Measurements from ENCODE around the gene ANGPTL8. TPM values are rescaled to one million over a fixed set of nuclear protein-coding genes. Genes with fewer than 3 reads are reported as not detected.

Gene ANGPTL8
- total RNA-seq, 1 donor, result not detected

DNA sequence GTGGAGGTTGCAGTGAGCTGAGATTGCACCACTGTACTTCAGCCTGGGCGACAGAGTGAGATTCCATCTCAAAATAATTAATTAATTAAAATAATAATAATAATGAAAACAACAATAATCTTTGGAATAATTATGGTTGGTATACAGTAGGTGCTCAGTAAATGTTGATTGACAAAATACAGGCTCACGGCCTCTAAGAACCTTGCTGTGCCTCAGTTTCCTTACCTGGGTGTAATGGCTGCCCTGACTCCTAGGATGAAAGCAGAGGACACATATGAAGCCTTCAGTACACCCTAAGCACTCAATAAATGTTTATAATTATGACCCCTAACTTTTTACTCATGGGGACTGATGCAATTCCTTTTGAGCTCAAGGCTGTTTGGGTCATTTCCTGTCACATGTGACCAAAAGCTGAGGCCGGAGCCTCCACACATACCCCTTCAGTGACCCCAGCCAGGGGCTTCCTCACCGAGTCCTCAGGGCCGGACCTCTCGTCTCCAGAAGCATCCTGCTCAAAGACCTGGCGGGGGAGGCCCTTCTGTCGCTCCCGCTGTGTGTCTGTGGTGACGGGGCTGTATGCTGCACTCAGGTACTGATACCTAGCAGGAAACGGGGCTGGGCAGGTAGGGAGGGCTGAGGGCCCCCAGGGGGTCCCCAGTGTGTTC, 12.4 kb downstream of the ANGPTL8 start:
- no peak overlapping the region for H3K4me3 ChIP-seq (ENCODE audit: insufficient read depth, low read length)
- TF ChIP-seq, protein P1, sequence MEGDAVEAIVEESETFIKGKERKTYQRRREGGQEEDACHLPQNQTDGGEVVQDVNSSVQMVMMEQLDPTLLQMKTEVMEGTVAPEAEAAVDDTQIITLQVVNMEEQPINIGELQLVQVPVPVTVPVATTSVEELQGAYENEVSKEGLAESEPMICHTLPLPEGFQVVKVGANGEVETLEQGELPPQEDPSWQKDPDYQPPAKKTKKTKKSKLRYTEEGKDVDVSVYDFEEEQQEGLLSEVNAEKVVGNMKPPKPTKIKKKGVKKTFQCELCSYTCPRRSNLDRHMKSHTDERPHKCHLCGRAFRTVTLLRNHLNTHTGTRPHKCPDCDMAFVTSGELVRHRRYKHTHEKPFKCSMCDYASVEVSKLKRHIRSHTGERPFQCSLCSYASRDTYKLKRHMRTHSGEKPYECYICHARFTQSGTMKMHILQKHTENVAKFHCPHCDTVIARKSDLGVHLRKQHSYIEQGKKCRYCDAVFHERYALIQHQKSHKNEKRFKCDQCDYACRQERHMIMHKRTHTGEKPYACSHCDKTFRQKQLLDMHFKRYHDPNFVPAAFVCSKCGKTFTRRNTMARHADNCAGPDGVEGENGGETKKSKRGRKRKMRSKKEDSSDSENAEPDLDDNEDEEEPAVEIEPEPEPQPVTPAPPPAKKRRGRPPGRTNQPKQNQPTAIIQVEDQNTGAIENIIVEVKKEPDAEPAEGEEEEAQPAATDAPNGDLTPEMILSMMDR (IDR thresholded peaks at IDR 0.05; ENCODE audit: extremely low read depth, low read depth, low read length), result no peak
- DNase-seq (ENCODE audit: insufficient read length, low spot score, missing footprints), result peak; percentile 76

DNA sequence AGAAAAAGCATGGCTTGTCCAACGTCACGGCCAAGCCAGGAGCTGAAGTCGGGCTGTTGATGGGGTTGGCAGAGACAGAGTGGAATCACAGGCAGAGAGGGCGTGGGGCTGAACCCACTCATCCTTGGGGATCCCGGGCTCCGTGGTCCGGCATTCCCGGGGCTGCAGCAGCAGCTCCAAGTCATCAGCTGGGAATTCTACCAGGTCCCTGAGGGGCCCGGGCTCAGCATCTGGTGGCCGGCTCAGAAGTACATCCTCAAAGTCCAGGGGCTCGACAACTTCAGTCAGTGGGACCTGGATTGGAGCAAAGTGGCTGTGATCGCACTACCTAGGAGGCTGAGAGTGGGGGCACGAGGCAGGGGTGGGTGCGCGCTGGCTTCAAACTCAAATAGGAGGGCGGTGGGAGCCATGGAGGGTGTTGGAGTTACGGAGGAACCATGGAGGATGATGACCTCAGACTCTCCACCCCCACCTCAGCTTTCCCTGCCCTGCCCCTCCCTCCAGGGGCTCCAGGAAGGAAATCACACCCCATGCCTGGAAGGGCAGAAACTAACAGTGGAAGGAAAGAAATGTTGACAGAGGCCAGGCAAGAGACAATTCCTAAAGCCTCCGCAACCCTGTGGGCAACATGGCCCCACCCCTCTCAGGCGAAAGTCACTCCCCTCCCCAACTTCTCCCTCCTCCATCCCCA, 13.4 kb downstream of the ANGPTL8 start:
- no peak overlapping the region for H2AFZ ChIP-seq (ENCODE audit: low read length)
- no peaks in the 10 kb centered on the region for H3K36me3 ChIP-seq (ENCODE audit: insufficient read depth, low read length)
- no peak overlapping the region for H3K27ac ChIP-seq (ENCODE audit: low read depth, low read length)
- no peaks in the 10 kb centered on the region for H3K27me3 ChIP-seq (ENCODE audit: insufficient read depth, low read length)
- TF ChIP-seq, protein P1 (IDR thresholded peaks at IDR 0.05; ENCODE audit: extremely low read depth, low read depth, low read length), result no peak
- DNase-seq (ENCODE audit: insufficient read length, low spot score, missing footprints), result peak; percentile 65
- H3K9me3 ChIP-seq (ENCODE audit: low read depth, low read length), result no peaks in the 10 kb centered on the region
- no peaks in the 10 kb centered on the region for H4K20me1 ChIP-seq (ENCODE audit: insufficient read depth, low read length)
- H3K79me2 ChIP-seq (ENCODE audit: insufficient read depth, low read length), result no peaks in the 10 kb centered on the region
- no peaks in the 10 kb centered on the region for H3K4me1 ChIP-seq (ENCODE audit: insufficient read depth, low read length)
- no peak overlapping the region for H3K4me2 ChIP-seq (ENCODE audit: insufficient read depth, low read length)
- H3K4me3 ChIP-seq (ENCODE audit: insufficient read depth, low read length), result no peak overlapping the region

More for the DNA sequence above, 12.4 kb downstream of the ANGPTL8 start:
- H3K9me3 ChIP-seq (ENCODE audit: low read depth, low read length), result no peaks in the 10 kb centered on the region
- H3K27ac ChIP-seq (ENCODE audit: low read depth, low read length), result no peak overlapping the region
- no peaks in the 10 kb centered on the region for H3K36me3 ChIP-seq (ENCODE audit: insufficient read depth, low read length)
- peaks cover 4% of the 10 kb centered on the region for H3K4me1 ChIP-seq (ENCODE audit: insufficient read depth, low read length)
- no peaks in the 10 kb centered on the region for H4K20me1 ChIP-seq (ENCODE audit: insufficient read depth, low read length)
- H3K4me2 ChIP-seq (ENCODE audit: insufficient read depth, low read length), result no peak overlapping the region
- H3K27me3 ChIP-seq (ENCODE audit: insufficient read depth, low read length), result no peaks in the 10 kb centered on the region
- no peaks in the 10 kb centered on the region for H3K79me2 ChIP-seq (ENCODE audit: insufficient read depth, low read length)
- H2AFZ ChIP-seq (ENCODE audit: low read length), result no peak overlapping the region

DNA sequence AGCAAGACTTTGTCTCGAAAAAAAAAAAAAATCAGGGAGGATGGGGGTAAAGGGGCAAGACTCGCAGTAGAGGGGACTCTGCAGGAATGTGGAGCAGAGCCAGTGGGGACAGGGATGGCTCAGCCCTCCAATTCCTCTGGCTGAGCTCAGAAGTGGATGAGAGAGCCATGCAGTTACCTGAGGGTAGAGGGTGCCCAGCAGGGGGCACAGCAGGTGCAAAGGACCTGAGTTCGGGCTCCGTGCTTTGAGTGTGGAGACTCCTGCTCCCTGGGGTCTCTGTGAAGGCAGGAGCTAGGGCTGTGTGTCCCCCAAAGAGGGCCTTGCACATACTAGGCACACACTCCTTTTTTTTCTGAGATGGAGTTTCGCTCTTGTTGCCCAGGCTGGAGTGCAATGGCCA, 15.2 kb downstream of the ANGPTL8 start:
- H3K4me1 ChIP-seq (ENCODE audit: insufficient read depth, low read length), result no peaks in the 10 kb centered on the region
- peak; percentile 59 for DNase-seq (ENCODE audit: insufficient read length, low spot score, missing footprints)

DNA sequence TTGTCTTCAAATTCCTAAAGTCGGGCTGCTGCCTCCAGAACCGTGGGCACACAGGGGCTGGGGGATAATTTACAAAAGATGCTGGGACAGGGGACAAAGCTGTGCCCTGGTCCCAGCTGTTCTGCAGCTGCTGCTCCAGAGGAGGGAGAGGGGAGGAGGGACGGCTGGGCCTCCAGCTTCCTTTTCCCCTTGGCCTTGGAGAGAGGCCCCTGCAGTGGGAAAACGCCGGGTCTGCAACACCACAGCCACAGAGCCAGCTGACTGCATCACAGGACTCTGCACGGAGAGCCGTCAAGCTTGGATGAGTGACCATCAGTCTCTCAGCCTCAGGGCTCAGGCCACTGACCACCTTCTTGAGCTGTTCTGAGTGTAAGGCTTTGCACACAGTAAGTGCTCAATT, 16.8 kb downstream of the ANGPTL8 start:
- Histone ChIP-seq H3K4me2 (ENCODE audit: insufficient read depth, low read length) (no peak overlapping the region), H3K79me2 (ENCODE audit: insufficient read depth, low read length) (no peaks in the 10 kb centered on the region), H3K4me3 (ENCODE audit: insufficient read depth, low read length) (no peak overlapping the region), H3K27me3 (ENCODE audit: insufficient read depth, low read length) (no peaks in the 10 kb centered on the region), H3K36me3 (ENCODE audit: insufficient read depth, low read length) (no peaks in the 10 kb centered on the region), H4K20me1 (ENCODE audit: insufficient read depth, low read length) (no peaks in the 10 kb centered on the region), H2AFZ (ENCODE audit: low read length) (no peak overlapping the region), H3K9me3 (ENCODE audit: low read depth, low read length) (no peaks in the 10 kb centered on the region), H3K4me1 (ENCODE audit: insufficient read depth, low read length) (no peaks in the 10 kb centered on the region), H3K27ac (ENCODE audit: low read depth, low read length) (no peak overlapping the region)
- DNase-seq (ENCODE audit: insufficient read length, low spot score, missing footprints), result peak; percentile 70
- TF ChIP-seq, protein P1 (IDR thresholded peaks at IDR 0.05; ENCODE audit: extremely low read depth, low read depth, low read length), result no peak

More for the DNA sequence above, 15.2 kb downstream of the ANGPTL8 start:
- Histone ChIP-seq H4K20me1 (ENCODE audit: insufficient read depth, low read length) (no peaks in the 10 kb centered on the region), H3K27ac (ENCODE audit: low read depth, low read length) (no peak overlapping the region), H3K4me3 (ENCODE audit: insufficient read depth, low read length) (no peak overlapping the region), H3K9me3 (ENCODE audit: low read depth, low read length) (no peaks in the 10 kb centered on the region), H3K27me3 (ENCODE audit: insufficient read depth, low read length) (no peaks in the 10 kb centered on the region), H3K4me2 (ENCODE audit: insufficient read depth, low read length) (no peak overlapping the region), H3K36me3 (ENCODE audit: insufficient read depth, low read length) (no peaks in the 10 kb centered on the region), H2AFZ (ENCODE audit: low read length) (no peak overlapping the region), H3K79me2 (ENCODE audit: insufficient read depth, low read length) (no peaks in the 10 kb centered on the region)
- TF ChIP-seq, protein P1 (IDR thresholded peaks at IDR 0.05; ENCODE audit: extremely low read depth, low read depth, low read length), result no peak
